Fibroblast of skin of right biceps (primary cell): ENCODE data around the gene KCNK7.

Experiments
- DNase-seq: peaks from one replicate; pipeline ENCODE4 v3.0.0-alpha.2; 2013

The KCNK7 gene

DNA sequence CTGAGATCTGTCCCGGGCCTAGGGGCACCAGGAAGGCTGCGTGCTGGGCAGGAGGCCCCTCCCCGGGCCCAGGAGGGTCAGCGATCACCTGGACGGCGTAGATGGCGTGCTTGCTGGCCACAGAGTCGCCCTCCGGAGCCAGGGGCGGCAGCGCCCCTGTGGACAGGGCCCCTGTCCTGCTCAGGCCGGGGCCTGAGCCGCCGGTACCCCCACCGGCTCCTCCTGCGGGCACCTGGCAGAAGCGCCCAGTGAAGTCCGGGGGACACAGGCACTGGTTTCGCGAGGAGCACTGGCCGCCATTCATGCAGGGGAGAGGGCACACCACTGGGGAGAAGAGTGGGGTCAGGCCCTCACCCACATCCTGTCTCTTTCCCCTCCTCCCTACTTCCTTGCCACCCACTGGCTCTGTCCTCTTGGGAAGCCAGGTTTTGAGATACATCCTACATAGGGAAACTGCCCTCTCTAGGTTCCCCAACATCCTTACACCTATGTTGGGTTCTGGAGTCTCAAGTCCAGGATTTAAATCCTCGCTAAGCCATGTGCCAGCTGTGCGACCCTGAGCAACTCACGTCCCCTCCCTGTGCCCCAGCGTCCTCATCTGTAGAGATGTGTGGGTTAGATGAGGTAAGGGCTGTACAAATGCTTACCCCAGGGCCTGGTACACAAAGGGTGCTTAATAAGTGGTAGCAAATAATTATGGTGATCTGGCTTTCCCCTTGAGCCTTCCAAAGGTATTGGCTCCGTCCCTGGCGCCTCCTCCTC is 41.4 kb downstream of the KCNK7 start:
- no peak for DNase-seq

DNA sequence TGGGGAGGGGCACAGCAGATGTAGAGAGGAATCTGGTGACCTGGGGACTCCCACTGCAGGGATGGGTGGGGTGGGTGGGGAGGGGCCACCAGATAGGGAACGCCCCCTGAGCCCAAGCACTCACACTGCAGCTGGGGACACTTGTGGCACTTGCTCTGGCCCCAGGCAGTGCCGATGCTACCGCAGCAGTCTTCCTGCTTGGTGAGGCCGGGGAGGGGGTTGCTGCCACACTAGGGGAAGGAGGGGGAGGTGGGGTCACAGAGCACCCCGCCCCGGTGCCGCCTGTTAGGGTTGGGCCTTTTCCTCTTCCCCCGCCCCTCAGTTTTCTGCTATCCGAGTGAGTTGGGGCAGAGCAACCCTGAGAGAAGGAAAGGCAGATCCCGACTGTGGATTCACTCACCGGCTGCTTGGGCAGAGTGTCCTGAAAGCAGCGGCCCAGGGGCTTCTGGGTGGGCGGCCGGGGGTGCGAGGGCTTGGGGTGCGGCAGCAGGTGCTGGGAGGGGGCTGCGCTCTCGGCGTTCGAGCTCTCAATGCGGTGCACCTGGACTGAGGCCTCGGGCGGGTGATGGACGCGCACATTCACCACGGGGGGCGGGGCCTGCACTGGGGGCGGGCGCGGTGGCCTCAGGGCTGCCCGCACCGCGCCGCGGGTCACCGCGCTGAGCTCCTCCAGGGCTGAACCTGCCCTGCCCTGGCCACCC is 42.1 kb downstream of the KCNK7 start:
- DNase-seq, result no peak

DNA sequence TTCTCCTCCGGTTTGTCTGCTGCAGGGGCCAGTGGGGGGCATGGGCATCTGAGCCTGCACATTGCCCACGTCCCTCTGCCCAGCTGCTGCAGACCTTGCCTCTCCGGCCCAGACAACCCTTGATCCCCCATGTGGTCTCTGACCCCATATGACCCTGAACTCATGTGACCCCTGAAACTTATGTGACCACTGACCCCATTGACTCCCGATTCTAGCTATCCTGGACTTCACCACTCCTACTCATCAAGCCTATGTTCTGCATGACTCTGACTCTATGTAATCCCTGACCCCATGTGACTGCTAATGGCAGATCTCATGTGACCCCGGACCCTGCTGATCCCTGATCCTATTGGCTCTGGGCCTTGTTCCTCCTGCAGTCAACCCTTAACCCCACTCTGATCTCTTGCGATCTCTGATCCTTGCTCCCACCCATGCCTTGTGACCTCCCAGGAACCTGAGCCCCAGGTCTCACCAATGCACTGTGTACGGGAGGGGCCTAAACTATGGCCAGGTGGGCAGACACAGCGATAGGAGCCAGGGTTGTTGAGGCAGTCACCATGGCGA is 43.1 kb downstream of the KCNK7 start:
- DNase-seq, result no peak

DNA sequence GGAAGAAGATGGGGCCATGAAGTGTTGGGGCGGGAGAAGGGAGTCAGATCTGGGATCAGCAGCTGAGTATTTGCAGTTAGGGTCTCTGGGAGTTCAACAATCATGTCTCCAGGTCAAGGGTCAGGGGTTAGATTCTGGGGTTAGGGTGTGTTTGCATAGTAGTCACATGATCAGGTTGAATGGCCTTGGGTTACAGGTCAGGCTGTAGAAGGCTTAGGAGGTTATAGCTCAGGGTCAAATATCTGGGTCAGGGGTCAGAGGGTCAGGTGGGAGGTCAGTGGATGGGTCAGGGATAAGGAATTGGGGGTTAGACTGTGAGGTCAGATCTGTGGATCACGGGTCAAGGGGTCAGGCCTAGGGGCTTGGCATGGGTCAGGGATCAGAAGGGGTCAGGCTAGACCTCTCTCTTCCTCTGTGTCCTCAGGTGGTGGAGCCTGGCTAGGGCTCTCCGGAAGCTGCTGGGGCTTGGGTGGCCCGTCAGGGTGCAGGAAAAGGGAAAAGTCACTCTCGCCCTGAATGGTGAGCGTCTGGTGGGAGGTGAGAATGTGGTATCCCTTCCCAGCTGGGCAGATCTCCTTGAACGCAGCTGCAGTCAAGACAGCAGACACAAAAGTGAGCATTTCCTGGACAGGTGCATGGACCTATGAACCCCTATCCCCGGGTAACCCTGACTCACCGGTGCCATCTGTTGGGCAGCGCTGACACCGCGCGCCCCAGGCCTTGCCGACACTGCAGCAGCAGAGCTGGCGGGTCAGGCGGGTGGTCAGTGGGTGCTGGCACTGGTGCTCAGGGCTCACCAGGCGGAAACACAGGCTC is 43.8 kb downstream of the KCNK7 start:
- DNase-seq, result no peak

DNA sequence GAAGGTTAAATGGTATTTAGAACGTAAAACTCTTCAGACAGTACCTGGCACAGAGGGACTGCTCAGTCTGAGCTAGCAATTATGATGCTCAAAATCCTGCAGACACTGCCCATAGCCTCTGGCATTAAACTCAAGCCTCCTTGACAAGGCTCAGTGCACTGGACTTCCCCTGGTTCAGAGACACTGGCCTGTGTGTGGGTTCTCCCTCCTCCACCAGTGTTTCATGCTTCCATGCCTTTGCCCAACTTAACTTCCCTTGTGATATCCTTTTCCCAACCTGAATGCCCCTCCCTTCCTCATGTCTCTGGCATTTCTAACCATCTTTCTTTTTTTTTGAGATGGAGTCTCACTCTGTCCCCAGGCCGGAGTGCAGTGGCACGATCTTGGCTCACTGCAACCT is 46.5 kb downstream of the KCNK7 start:
- no peak for DNase-seq

DNA sequence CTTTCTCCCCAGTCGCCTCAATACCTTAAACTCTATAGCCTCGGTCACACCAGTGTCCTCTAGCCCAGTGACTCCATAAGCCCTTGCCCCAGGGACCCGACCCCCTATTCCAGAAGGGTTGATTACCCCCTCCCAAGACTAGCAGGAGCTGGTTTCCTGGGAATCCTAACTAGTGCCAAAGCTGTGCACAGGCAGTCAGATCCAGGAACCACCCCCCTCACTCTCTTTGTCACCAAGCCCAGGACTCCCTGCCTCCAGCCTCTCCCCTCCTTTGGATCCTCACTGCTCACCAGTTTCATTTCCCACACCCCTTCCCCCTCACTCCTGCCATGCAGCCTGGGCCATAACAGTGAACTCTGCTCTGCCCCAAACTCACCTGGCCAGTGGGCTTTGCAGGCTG is 47.2 kb downstream of the KCNK7 start:
- DNase-seq, result no peak

DNA sequence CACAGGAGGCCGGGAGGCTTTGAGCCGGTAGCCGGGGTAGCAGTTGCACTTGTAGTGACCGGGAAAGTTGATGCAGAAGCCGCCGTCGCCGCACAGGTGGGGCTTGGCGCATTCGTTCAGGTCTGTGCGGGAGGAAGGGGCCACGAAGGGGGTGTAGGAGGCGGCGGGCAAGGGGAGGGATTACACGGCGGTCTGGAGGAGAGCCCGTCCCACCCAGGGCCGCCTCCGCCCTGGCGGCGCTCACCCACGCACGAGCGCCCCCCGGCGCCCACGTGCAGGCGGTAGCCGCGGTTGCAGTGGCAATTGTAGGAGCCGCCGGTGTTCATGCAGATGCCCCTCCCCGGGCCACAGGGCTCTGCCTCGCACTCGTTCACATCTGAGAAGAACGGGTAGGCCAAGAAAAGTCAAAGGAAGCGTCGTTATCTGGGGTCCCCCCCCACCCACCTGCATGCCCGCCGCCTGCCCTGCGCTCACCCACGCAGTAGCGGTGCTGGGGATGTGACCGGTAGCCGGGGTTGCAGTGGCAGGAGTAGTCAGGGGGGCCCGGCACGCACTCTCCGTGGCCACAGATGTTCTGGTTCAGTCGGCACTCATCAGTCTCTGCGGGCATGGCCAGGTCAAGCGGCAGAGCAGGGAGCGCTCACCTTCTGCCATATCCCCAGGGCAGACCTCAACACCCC is 48.0 kb downstream of the KCNK7 start:
- no peak for DNase-seq

DNA sequence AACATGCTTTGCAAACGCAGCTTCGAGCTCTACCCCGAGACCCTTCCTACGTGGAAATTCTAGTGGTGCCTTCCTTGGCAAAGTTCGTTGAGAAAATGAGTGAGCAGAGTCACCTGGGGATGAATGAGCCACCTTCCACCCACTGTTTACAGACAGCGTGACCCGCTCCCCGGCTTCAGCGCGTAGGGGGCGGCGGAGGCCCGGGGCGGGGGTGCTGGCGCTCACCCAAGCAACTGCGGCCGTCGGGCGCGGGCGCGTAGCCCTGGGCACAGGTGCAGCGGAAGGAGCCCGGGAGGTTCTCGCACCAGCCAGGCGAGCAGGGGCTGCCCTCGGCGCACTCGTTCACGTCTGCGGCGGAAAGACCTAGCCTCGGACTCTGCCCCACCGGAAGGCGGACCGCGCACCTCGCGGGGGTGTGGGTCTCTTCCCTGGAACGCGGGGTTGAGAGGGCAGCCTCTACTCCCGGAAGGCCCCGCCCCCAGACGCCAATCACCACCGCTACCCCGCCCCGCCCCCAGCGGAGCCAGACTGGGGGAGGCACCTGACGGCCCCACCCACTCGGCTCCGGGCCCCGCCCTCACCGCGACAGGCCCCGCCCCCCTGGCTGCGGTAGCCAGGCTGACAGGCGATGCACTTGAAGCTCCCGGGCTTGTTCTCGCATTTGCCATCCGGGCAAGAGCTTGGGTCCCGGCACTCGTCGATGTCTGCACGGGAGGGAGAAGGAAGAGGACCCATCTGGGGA is 49.2 kb downstream of the KCNK7 start:
- DNase-seq, result no peak

DNA sequence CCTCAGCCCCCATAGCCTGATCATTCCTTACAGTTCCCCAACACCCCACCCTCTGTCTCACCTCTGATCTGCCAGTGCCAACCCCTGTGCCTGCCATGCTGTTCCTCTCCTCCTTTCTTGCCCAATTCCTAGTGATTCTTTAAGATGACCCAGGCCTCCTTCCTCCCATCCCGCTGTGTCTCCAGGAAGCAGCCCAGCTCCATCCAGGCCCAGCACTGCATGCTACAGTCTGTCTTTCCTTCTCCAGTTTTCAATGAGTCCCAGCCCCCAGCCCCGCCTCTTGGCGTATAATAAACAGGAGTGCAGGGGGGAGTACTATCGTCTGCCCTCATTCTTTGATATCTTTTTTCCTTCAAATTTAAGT is 49.8 kb downstream of the KCNK7 start:
- DNase-seq, result no peak
